C4-2B (cell line): ENCODE measurements around the gene LANCL3.

Experiments used
- H3K27ac ChIP-seq: fragments of 450-650 bp; 2 replicates; pipeline ENCODE4 v1.5.1; 2017
- ZFX ChIP-seq: fragments of 450-650 bp; IDR thresholded peaks from 2 replicates; pipeline ENCODE4 v1.6.1; 2017
- TF ChIP-seq, protein P1 (sequence below): fragments of 450-650 bp; conservative IDR thresholded peaks from 2 replicates; pipeline ENCODE4 v1.5.1; 2017; ENCODE audit warnings: mild to moderate bottlenecking

Gene LANCL3

DNA sequence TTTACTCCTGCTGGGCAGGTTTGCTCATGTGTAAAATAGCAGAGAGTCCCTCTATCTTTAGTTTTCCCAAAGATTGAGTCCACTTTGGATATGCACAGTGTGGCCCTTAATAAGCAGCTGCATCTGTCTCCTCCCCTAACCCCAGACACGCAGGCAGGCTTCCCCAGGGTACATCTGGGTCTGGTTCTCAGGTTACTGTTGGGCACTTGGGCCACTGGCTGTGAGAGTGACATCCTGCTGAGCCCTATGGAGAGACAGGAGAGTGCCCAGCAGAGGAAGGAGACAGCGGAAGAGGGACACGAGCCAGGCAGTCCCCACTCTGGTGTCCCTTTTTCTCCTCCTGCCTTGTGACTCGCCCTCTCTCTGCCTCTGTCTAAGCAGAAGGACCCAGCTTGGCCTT lies 130.1 kb downstream of the LANCL3 start:
- no peak for TF ChIP-seq ZFX
- TF ChIP-seq, protein P1, sequence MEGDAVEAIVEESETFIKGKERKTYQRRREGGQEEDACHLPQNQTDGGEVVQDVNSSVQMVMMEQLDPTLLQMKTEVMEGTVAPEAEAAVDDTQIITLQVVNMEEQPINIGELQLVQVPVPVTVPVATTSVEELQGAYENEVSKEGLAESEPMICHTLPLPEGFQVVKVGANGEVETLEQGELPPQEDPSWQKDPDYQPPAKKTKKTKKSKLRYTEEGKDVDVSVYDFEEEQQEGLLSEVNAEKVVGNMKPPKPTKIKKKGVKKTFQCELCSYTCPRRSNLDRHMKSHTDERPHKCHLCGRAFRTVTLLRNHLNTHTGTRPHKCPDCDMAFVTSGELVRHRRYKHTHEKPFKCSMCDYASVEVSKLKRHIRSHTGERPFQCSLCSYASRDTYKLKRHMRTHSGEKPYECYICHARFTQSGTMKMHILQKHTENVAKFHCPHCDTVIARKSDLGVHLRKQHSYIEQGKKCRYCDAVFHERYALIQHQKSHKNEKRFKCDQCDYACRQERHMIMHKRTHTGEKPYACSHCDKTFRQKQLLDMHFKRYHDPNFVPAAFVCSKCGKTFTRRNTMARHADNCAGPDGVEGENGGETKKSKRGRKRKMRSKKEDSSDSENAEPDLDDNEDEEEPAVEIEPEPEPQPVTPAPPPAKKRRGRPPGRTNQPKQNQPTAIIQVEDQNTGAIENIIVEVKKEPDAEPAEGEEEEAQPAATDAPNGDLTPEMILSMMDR = no peak
- no peak overlapping the region for H3K27ac ChIP-seq

DNA sequence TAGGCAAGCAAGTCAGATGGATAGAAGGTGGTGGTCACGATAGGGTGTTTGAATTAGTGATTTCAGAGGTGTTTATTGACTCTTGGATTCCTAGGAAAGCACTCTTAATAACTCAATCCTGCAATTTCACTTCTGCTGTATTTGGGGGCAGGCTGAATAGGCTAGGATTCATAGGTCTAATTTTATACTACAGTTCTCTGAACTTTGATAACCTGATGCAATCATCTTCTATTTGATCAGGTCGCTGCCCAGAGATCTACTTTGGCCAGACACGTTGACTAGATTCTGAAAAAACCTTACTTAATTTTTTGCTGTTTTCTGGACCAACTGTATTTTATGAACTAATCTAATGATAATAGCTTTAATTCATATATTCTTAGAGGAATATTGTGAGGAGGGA lies 140.5 kb downstream of the LANCL3 start:
- TF ChIP-seq, protein P1 = no peak
- TF ChIP-seq ZFX = no peak
- H3K27ac ChIP-seq = no peak overlapping the region

DNA sequence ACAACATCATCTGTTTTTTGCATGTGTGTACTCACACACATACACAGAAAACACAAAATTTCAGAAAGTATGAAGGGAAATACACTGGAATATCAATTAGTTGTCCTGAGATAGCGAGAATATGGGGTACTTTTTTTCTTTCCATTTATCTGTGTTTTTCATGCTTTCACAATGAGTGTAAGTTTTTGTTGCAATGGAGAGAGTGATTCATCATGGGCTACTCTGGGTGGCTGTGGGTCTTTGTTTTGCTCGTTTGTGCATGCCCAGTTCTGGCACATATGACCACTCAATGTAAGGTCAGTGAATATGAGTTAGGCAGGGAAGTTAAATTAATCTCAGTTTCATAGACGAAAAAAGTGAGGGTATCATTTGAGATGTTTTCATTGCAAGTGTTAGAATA lies 141.0 kb downstream of the LANCL3 start:
- H3K27ac ChIP-seq = no peak overlapping the region

DNA sequence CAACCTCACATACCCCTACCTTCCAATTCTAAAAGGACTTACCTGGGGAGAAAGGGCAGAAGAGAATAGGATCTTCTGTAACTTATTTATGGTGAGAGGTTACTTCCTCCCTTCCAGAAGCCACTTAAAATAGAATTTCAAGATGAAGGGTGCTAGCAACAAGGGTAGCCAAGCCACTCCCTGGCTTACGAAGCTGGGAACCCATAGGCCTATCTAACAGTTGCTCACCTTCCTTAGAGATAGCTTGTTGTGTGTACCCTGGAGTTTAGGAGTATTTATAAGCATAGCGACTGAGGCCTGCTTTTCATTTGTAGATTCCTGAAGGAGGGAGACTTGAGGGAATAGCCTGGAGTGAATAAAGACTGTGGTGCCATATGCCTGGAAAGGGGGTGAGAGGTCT lies 143.0 kb downstream of the LANCL3 start:
- TF ChIP-seq, protein P1 = no peak
- TF ChIP-seq ZFX = no peak
- no peak overlapping the region for H3K27ac ChIP-seq

More for the DNA sequence above, 141.0 kb downstream of the LANCL3 start:
- no peak for TF ChIP-seq ZFX
- TF ChIP-seq, protein P1 = no peak

DNA sequence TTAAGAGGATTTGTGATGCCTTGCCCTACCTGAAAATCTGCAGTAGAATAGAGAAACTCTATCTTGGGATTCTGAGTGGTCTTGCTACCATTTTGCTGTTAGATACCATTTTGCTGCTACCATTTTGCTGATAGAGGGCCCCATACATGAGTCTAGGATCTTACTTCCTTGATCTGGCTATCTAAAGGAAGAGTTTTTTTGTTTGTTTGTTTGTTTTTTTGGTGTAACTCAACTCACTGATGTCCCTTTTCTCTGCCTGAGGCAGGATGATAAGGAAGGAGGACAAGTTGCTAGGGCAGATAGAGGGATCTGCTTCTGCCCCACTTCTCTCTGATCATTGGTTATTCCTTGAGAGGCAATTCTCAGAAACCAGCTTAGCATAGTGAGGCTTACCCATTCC lies 145.1 kb downstream of the LANCL3 start:
- no peak for TF ChIP-seq ZFX
- TF ChIP-seq, protein P1 = no peak
- no peak overlapping the region for H3K27ac ChIP-seq

DNA sequence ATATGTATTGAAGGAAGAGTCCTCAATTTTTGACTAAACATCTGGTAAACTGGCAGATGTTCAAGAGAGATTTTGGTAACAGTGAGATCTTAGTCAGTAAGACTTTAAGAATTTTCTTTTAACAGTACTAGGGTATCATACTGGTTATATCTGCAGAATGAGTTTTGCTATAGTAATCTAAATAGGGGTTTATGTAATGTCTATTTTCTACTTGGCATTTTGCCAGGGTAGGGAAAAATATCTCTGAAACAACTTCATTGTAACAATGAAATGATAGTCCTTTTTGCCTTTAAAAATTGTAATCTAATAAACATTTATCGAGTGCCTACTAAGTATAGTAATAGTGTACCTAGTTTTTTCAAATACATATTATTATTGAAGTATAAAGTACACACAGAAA lies 146.2 kb downstream of the LANCL3 start:
- TF ChIP-seq, protein P1 = no peak
- TF ChIP-seq ZFX = no peak
- H3K27ac ChIP-seq = no peak overlapping the region

DNA sequence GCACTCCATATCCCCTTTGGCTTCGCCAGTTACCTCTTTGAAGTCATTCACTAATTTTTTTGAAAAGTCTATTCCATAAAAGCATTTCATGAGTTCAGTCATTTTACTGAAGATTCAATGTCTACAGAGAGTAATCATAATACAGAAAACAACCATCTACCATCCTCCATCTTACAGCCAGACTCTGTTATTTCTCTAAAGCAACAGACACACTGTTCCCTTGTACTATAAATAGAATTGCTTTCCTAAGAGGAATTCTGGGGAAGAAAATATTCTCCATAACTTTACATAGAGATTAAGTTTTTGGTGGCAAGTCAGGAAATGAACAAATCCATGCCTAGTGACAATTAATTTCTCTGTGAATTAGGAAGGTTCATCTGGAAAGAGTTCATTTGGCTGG lies 151.1 kb downstream of the LANCL3 start:
- TF ChIP-seq, protein P1 = no peak
- TF ChIP-seq ZFX = no peak
- no peak overlapping the region for H3K27ac ChIP-seq
